HG03095 (cell line): ENCODE data around the gene DVL1.

ENCODE experiments used
- ATAC-seq: cut with Tn5 transposase; IDR thresholded peaks from one replicate; pipeline ENCODE4 v1.9.1; 2021; ENCODE audit warnings: moderate library complexity; ENCODE audit not compliant: unreplicated experiment

DVL1 gene

GRCh38 chr1:1312450-1313314, 36.5 kb downstream of the DVL1 start:
- ATAC-seq = no peak

DNA sequence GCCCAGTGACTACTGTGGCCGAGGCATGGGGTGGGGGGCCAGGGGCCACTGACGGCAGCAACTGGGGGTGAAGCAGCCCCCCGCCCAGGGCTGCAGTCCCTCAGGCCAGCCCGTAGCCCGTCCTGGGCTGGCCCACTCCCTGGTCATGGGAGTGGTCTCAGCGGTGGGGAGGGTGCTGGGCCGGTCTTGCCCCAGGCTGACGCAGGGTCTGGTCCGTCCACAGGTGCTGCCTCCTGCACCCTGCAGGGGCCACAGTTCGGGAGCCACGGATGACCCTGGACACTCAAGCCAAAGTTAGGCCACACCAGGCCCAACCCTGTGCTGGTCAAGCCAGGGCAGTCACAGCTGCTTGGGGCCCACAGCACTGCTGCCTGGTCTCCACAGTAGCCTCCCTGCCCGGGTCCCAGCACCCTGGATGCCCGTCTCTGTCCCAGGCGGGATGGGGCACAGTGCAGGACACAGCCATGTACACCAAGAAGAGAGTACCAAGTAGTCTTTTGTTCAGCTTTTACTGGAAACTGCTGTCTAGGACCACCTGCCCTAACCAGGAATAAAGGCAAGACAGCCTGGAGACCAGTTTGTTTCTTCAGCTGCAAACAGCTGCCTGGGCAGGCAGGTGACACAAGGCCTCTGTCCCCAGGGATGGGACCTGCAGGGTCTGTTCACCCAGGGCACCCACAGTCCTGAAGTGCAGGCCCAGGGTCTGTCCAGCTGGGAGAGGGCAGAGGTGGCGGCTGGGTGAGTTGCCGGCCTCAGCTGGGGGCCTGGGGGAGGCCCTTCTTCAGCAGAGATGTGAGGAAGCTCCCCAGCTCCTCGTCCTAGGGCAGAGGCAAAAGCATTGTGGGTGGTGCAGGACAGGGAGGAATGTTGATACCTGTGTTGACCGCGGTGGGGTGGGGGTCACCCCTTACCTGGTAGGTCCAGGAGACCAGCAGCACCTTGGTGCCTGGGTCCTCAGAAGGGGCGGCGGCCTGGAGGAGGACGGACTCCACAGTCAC, 37.8 kb downstream of the DVL1 start:
- no peak for ATAC-seq

DNA sequence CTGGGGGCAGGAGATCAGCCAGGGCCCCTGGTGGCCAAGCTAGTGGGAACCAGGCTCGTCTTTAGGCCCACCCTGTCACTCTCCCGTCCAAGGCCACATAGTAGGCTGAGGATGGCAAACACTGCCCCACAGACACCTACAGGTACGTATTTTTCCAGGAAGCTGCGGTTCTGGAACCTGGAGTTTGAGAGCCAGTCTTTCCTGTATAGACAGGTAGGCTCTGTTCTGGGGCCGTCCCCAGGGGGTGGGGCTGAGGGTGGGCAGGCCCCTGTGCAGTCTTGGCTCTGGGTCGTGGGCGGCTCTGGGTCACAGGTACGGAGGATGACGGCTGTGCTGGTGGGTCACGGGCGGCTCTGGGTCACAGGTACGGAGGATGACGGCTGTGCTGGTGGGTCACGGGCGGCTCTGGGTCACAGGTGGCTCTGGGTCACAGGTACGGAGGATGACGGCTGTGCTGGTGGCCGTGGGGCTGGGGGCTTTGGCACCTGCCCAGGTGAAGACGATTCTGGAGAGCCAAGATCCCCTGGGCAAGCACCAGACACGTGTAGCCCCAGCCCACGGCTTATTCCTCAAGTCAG, 38.7 kb downstream of the DVL1 start:
- ATAC-seq = no peak

- ATAC-seq = no peak
Observed at GRCh38 chr1:1310109-1310385, 39.2 kb downstream of the DVL1 start.

- no peak for ATAC-seq
Observed at GRCh38 chr1:1309251-1310108, 39.7 kb downstream of the DVL1 start.

DNA sequence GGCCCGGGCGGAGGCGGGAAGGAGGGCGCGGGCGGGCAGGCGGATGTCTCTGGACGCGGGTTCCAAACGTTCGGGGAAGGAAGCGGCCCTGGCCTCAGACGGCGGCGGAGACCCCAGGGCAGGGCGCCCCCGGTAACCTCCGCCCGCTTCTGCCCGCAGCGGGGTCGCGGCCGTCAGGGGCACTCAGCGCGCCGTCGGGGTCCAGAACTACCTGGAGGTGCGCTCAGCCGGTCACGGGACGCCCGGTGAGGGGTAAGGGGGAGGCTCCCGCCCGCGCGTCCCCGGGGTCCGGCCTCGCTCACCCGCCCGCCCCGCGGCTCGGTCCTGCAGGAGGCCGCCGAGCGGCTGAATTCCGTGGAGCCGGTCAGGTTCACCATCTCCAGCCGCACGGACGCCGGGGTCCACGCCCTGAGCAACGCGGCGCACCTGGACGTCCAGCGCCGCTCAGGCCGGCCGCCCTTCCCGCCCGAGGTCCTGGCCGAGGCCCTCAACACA, 40.4 kb downstream of the DVL1 start:
- ATAC-seq = no peak

GRCh38 chr1:1307923-1308755, 41.1 kb downstream of the DVL1 start, which contains the start of the genes ACAP3 and PUSL1:
TSS of gene ACAP3 (minus strand) at chr1:1307930. CDS start at chr1:1307815, 115 bp downstream.
TSS of gene PUSL1 (plus strand) at chr1:1308597. CDS start at chr1:1308644, 47 bp downstream.
- peak; percentile 43 for ATAC-seq

DNA sequence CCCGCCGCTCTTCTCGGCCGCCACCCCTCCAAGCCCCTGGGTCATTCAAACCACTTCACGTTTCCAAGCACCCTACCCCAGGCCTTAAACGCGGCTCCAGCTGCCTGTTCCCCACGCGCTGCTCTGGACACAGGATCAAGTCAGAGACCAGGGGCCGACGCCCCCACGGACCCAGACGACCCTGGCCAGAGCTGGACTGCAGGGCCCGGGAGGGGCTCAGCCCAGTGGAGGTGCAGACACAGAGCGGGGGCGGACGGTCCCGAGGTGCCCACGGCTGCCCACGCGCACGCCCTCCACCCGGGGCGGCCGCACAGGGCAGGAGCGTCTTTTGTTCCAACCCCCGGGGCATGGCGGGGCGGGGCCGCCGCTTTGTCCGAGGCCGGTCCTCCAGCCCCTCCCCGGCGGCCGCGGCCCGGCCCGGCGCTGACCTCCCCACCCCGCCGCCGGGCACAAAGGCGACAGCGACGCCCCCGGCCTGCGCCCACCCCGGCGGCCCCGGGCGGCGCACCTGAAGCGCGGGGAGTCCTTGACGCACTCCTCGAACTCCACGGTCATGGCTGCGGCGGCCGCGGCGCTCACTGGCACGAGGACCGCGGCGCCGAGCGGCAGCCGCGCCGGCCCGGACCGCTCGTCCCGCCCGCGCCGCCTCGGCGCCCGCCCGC, 41.8 kb downstream of the DVL1 start:
- ATAC-seq = no peak

DNA sequence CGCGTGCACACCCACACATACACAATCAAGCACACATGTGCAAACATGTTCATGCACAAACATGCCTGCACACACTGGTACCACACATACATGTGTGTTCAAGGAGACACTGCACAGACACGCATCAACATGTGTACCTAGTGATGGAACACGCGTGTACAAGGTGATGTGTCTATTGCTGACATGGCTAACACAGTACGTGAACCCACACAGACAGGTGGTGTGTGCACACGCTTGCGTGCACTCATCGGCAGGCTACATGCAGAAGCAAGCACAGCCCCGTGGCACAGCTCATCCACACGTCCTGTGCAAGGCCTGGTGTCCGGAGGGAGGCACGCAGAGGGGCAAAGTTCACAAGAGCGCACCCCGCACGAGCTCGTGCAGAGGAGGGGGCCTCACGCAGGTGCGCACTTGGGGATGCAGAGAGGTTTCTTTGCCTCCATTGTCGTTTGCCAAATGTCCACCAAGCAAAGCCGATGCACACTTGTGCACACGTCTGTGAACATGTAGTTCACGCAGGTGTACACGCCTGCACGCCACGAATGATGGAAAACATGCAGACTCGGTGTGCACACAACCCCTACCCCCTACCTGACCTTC, 42.5 kb downstream of the DVL1 start:
- no peak for ATAC-seq

DNA sequence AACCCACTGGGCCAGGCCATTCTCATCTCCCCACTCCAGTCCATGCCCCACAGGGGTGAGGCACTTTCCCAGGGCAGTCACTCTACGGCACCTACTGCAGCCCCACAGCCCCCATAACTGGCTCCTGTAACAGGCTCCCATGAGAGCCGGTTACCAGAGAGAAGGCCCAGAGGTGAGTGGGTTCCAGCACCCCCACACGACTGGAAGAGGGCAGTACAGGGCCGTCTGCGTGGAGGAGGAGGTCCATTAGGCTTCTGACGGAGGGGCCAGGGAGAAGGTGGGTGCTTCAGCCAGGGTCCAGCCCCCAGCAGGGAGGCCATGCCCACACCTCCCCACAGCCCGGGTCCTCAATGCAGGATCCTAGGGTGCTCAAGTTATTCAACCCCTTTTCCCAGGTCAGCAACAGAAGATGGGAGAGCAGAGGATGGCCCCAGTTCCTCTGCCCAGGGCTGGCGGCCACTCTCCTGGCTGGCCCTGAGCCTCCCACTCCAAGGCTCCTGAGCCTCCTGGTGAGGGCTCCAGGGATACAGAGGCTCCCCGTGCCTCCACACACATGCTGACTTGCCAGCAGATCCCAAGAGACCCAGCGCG, 43.1 kb downstream of the DVL1 start:
- ATAC-seq = no peak

GRCh38 chr1:1305300-1306069, 43.7 kb downstream of the DVL1 start:
- ATAC-seq = no peak

- ATAC-seq = no peak
Observed at GRCh38 chr1:1304331-1305299, 44.6 kb downstream of the DVL1 start.

- no peak for ATAC-seq
Observed at GRCh38 chr1:1303736-1304135, 45.5 kb downstream of the DVL1 start.

DNA sequence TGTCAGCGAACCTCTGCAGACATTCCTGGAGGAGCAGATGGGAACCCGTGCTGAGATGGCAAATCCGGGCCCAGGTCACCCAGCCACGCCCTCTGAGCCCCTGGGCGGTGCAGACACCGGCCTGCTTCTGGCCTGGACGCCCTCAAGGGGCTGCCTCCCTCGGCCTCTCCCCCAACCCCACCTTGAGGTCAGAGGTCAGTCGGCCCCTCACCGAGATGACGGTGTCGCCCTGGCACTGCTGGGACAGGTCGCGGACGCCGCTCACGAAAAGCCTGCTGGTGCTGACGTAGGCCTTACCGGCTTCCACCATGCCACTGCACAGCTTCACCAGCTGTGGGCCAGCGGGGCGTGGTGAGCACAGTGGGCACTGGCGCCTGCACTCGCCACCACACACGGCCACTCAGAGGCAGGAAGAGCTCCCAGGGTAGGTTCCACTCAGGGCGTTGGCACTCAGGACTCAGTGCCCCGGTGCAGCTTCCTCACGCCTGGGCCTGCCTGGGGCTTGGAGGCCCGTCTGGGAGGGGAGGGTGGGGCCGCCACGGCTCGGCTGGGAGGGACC, 46.2 kb downstream of the DVL1 start:
- no peak for ATAC-seq

GRCh38 chr1:1302006-1302430, 47.2 kb downstream of the DVL1 start:
- ATAC-seq = no peak

- ATAC-seq = no peak
Observed at GRCh38 chr1:1300352-1300739, 48.9 kb downstream of the DVL1 start.
